H9 (cell line): ENCODE results near the gene DGCR2. TPM values are rescaled to one million over a fixed set of nuclear protein-coding genes. Genes with fewer than 3 reads are reported as not detected.

ENCODE experiments used
- DNase-seq: peaks from one replicate; pipeline ENCODE4 v3.0.0-alpha.2; 2017
- H2AFZ ChIP-seq: one replicate; pipeline ENCODE4 v1.6.1; 2013; ENCODE audit warnings: mild to moderate bottlenecking, low read length, control low read depth, moderate library complexity
- H2AK5ac ChIP-seq: 2 replicates; pipeline ENCODE4 v1.6.1; 2013; ENCODE audit warnings: low read length, control low read depth, mixed read lengths; ENCODE audit not compliant: insufficient read length
- H2BK120ac ChIP-seq: one replicate; pipeline ENCODE4 v1.6.1; 2013; ENCODE audit warnings: low read depth, mild to moderate bottlenecking, low read length, control low read depth, inconsistent platforms; ENCODE audit not compliant: poor library complexity, severe bottlenecking
- H2BK12ac ChIP-seq: 2 replicates; pipeline ENCODE4 v1.6.1; 2013; ENCODE audit warnings: low read length, control low read depth, mixed read lengths, low read depth; ENCODE audit not compliant: insufficient read length
- H2BK15ac ChIP-seq: 2 replicates; pipeline ENCODE4 v1.6.1; 2013; ENCODE audit warnings: low read depth, low read length, control low read depth
- H2BK20ac ChIP-seq: one replicate; pipeline ENCODE4 v1.6.1; 2013; ENCODE audit warnings: low read depth, mild to moderate bottlenecking, low read length, control low read depth, inconsistent platforms; ENCODE audit not compliant: poor library complexity, severe bottlenecking
- H2BK5ac ChIP-seq: 2 replicates; pipeline ENCODE4 v1.6.1; 2013; ENCODE audit warnings: low read length, control low read depth, mixed read lengths; ENCODE audit not compliant: insufficient read length
- H3K14ac ChIP-seq: 2 replicates; pipeline ENCODE4 v1.6.1; 2013; ENCODE audit warnings: low read length, control low read depth; ENCODE audit not compliant: insufficient read depth
- H3K18ac ChIP-seq: 2 replicates; pipeline ENCODE4 v1.6.1; 2013; ENCODE audit warnings: low read depth, mild to moderate bottlenecking, mixed read lengths, low read length, control low read depth; ENCODE audit not compliant: insufficient read length
- H3K23ac ChIP-seq: 2 replicates; pipeline ENCODE4 v1.6.1; 2013; ENCODE audit warnings: low read length, control low read depth, mixed read lengths, low read depth; ENCODE audit not compliant: insufficient read length
- H3K23me2 ChIP-seq: 2 replicates; pipeline ENCODE4 v1.6.1; 2013; ENCODE audit warnings: low read depth, mild to moderate bottlenecking, mixed read lengths, low read length, control low read depth; ENCODE audit not compliant: insufficient read length, poor library complexity, severe bottlenecking
- H3K27ac ChIP-seq: 2 replicates; pipeline ENCODE4 v1.5.1; 2013; ENCODE audit warnings: low read length, control low read depth, mixed read lengths, low read depth; ENCODE audit not compliant: insufficient read length
- H3K27me3 ChIP-seq: 2 replicates; pipeline ENCODE4 v1.6.1; 2013; ENCODE audit warnings: low read length, control low read depth, inconsistent platforms; ENCODE audit not compliant: insufficient read depth
- H3K4ac ChIP-seq: 2 replicates; pipeline ENCODE4 v1.6.1; 2013; ENCODE audit warnings: low read depth, mild to moderate bottlenecking, control low read depth, inconsistent platforms, low read length, moderate library complexity
- H3K4me1 ChIP-seq: 2 replicates; pipeline ENCODE4 v1.6.1; 2013; ENCODE audit warnings: low read length, control low read depth, inconsistent platforms; ENCODE audit not compliant: insufficient read depth
- H3K4me2 ChIP-seq: 2 replicates; pipeline ENCODE4 v1.6.1; 2013; ENCODE audit warnings: low read length, control low read depth, mixed read lengths; ENCODE audit not compliant: insufficient read length, insufficient read depth
- H3K56ac ChIP-seq: 2 replicates; pipeline ENCODE4 v1.6.1; 2013; ENCODE audit warnings: low read depth, mild to moderate bottlenecking, mixed read lengths, low read length, control low read depth; ENCODE audit not compliant: insufficient read length
- H3K79me1 ChIP-seq: 2 replicates; pipeline ENCODE4 v1.6.1; 2013; ENCODE audit warnings: low read depth, mild to moderate bottlenecking, moderate library complexity, low read length, control low read depth, inconsistent platforms; ENCODE audit not compliant: insufficient read depth, poor library complexity, severe bottlenecking
- H3K79me2 ChIP-seq: 2 replicates; pipeline ENCODE4 v1.6.1; 2013; ENCODE audit warnings: low read length, control low read depth, inconsistent platforms; ENCODE audit not compliant: insufficient read depth
- H3K9ac ChIP-seq: 2 replicates; pipeline ENCODE4 v1.6.1; 2013; ENCODE audit warnings: low read length, control low read depth, mixed read lengths; ENCODE audit not compliant: insufficient read length; ENCODE audit errors: extremely low read depth
- H3K9me3 ChIP-seq: one replicate; pipeline ENCODE4 v1.6.1; 2013; ENCODE audit warnings: low read depth, low read length, inconsistent platforms; ENCODE audit not compliant: control insufficient read depth
- H3T11ph ChIP-seq: one replicate; pipeline ENCODE4 v1.6.1; 2013; ENCODE audit warnings: mild to moderate bottlenecking, low read length, control low read depth, inconsistent platforms
- H4K20me1 ChIP-seq: one replicate; pipeline ENCODE4 v1.6.1; 2013; ENCODE audit not compliant: control insufficient read depth, insufficient read length, insufficient read depth
- H4K5ac ChIP-seq: 2 replicates; pipeline ENCODE4 v1.6.1; 2013; ENCODE audit warnings: low read depth, mild to moderate bottlenecking, mixed read lengths, low read length, control low read depth; ENCODE audit not compliant: insufficient read length
- H4K8ac ChIP-seq: replicated peaks from 2 replicates; pipeline ENCODE4 v1.6.1; 2013; ENCODE audit warnings: low read length, control low read depth, mixed read lengths, low read depth; ENCODE audit not compliant: insufficient read length
- H4K91ac ChIP-seq: 2 replicates; pipeline ENCODE4 v1.6.1; 2013; ENCODE audit warnings: low read depth, mild to moderate bottlenecking, moderate library complexity, mixed read lengths, low read length, control low read depth; ENCODE audit not compliant: insufficient read length
- H3K27ac Mint-ChIP-seq, 3 experiments: 2 replicates in 2 of 3; 3 replicates in 1 of 3; pipeline ENCODE4 v1.8.0; 2020 to 2021; ENCODE audit warnings: mixed read lengths in 3 of 3, mild to moderate bottlenecking in 1 of 3, moderate library complexity in 1 of 3
- H3K27me3 Mint-ChIP-seq: 2 replicates; pipeline ENCODE4 v1.8.0; 2021; ENCODE audit warnings: low read depth, mild to moderate bottlenecking, moderate library complexity, mixed read lengths
- H3K36me3 Mint-ChIP-seq, 3 experiments: 2 replicates in 2 of 3; 3 replicates in 1 of 3; pipeline ENCODE4 v1.8.0; 2020 to 2021; ENCODE audit warnings: low read depth in 3 of 3, mixed read lengths in 3 of 3; ENCODE audit not compliant: insufficient read depth in 1 of 3
- H3K4me1 Mint-ChIP-seq, 2 experiments: 2 replicates each; pipeline ENCODE4 v1.8.0; 2020; ENCODE audit warnings: mixed read lengths in 2 of 2
- H3K4me3 Mint-ChIP-seq, 2 experiments: 2 replicates in 1 of 2; 3 replicates in 1 of 2; pipeline ENCODE4 v1.8.0; 2020 to 2021; ENCODE audit warnings: mild to moderate bottlenecking in 2 of 2, mixed read lengths in 2 of 2, moderate library complexity in 1 of 2
- H3K9me3 Mint-ChIP-seq, 2 experiments: 2 replicates in 1 of 2; 3 replicates in 1 of 2; pipeline ENCODE4 v1.8.0; 2020; ENCODE audit warnings: mild to moderate bottlenecking in 2 of 2, mixed read lengths in 2 of 2, moderate library complexity in 1 of 2
- WGBS: extraction: QIAGEN DNeasy Blood & Tissue Kit; methylation state at CpG from one replicate; pipeline ENCODE4 v1.1.7; 2013; ENCODE audit warnings: missing lambda C conversion rate, low lambda C conversion rate, mixed read lengths; ENCODE audit not compliant: insufficient read length; ENCODE audit errors: extremely low coverage; 5-methylcytosine and 5-hydroxymethylcytosine counted together
- total RNA-seq: library from RNA; stranded (reverse); gene quantifications from 2 replicates; pipeline ENCODE4 v1.2.1, GENCODE V29; 2021
- TF ChIP-seq, protein P1 (sequence below): fragments of 200-600 bp; sonication (generic); conservative IDR thresholded peaks from 3 replicates; pipeline ENCODE4 v1.8.0; 2021; ENCODE audit warnings: antibody characterized with exemption, mild to moderate bottlenecking

Gene DGCR2
- total RNA-seq, 1 experiment from 2014 or later, result 47.2 TPM

DNA sequence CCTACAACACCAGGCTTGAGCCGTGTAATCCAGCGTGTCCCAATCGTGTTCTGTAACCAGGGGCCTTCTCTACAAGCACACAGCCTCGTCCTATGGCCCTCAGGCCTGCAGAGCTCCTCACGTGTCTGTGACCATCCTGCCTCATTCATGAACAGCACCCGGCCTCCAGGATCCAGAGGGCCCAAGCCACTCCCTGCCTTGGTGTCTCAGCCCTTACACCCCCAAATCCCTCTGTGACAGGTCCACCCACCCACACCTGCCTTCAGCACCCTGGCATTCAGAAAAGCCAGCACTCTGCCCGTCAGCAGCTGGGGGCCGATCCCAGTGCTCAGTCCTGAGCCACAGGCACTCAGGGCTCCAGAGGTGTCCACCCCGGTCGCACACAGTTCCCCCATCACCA is 14.7 kb upstream of the DGCR2 start:
- no peak overlapping the region for H3K14ac ChIP-seq
- H3K23me2 ChIP-seq, result no peaks in the 10 kb centered on the region
- H3K4me3 Mint-ChIP-seq, result no peak overlapping the region
- H2BK20ac ChIP-seq, result no peak overlapping the region
- H2BK15ac ChIP-seq, result no peak overlapping the region
- no peaks in the 10 kb centered on the region for H3K79me1 ChIP-seq
- H4K8ac ChIP-seq, result no peak overlapping the region
- H3K56ac ChIP-seq, result no peak overlapping the region
- H3K27me3 ChIP-seq, result no peaks in the 10 kb centered on the region
- H3K4me1 Mint-ChIP-seq, result no peaks in the 10 kb centered on the region
- no peak overlapping the region for H2BK12ac ChIP-seq
- no peaks in the 10 kb centered on the region for H3K9me3 ChIP-seq
- no peak overlapping the region for H2AK5ac ChIP-seq
- H3K9ac ChIP-seq, result no peak overlapping the region
- H3K23ac ChIP-seq, result no peak overlapping the region
- no peak overlapping the region for H3K27ac Mint-ChIP-seq
- H3K4me1 ChIP-seq, result no peaks in the 10 kb centered on the region
- no peak overlapping the region for H3K4me2 ChIP-seq
- H2BK5ac ChIP-seq, result no peak overlapping the region
- no peak for DNase-seq
- no peak overlapping the region for H4K5ac ChIP-seq
- peaks cover 29 to 82% (median 59%) of the 10 kb centered on the region in 3 experiments for H3K36me3 Mint-ChIP-seq
- TF ChIP-seq, protein P1, sequence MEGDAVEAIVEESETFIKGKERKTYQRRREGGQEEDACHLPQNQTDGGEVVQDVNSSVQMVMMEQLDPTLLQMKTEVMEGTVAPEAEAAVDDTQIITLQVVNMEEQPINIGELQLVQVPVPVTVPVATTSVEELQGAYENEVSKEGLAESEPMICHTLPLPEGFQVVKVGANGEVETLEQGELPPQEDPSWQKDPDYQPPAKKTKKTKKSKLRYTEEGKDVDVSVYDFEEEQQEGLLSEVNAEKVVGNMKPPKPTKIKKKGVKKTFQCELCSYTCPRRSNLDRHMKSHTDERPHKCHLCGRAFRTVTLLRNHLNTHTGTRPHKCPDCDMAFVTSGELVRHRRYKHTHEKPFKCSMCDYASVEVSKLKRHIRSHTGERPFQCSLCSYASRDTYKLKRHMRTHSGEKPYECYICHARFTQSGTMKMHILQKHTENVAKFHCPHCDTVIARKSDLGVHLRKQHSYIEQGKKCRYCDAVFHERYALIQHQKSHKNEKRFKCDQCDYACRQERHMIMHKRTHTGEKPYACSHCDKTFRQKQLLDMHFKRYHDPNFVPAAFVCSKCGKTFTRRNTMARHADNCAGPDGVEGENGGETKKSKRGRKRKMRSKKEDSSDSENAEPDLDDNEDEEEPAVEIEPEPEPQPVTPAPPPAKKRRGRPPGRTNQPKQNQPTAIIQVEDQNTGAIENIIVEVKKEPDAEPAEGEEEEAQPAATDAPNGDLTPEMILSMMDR, result no peak
- no peak overlapping the region for H3K27ac ChIP-seq
- no peak overlapping the region for H2AFZ ChIP-seq
- H4K20me1 ChIP-seq, result no peaks in the 10 kb centered on the region
- H3K79me2 ChIP-seq, result no peaks in the 10 kb centered on the region
- H3T11ph ChIP-seq, result no peak overlapping the region
- H3K9me3 Mint-ChIP-seq, result no peaks in the 10 kb centered on the region
- WGBS, result no CpG with 5 or more reads among the region's 10 CpGs
- no peaks in the 10 kb centered on the region for H3K27me3 Mint-ChIP-seq
- H4K91ac ChIP-seq, result no peak overlapping the region
- no peak overlapping the region for H3K4ac ChIP-seq
- no peak overlapping the region for H3K18ac ChIP-seq
- no peak overlapping the region for H2BK120ac ChIP-seq
